Endothelial cell of coronary artery (primary cell): Measurements from ENCODE around the gene FKBP3. TPM values are rescaled to one million over a fixed set of nuclear protein-coding genes. Genes with fewer than 3 reads are reported as not detected.

Source experiments
- total RNA-seq: library from RNA; depleted of rRNA; stranded (reverse); fragments of >200 nt; gene quantifications from 2 replicates; pipeline ENCODE4 v1.2.3, GENCODE V29; 2014

FKBP3 gene
- total RNA-seq: 26.0 and 31.9 TPM in 2 replicates

DNA sequence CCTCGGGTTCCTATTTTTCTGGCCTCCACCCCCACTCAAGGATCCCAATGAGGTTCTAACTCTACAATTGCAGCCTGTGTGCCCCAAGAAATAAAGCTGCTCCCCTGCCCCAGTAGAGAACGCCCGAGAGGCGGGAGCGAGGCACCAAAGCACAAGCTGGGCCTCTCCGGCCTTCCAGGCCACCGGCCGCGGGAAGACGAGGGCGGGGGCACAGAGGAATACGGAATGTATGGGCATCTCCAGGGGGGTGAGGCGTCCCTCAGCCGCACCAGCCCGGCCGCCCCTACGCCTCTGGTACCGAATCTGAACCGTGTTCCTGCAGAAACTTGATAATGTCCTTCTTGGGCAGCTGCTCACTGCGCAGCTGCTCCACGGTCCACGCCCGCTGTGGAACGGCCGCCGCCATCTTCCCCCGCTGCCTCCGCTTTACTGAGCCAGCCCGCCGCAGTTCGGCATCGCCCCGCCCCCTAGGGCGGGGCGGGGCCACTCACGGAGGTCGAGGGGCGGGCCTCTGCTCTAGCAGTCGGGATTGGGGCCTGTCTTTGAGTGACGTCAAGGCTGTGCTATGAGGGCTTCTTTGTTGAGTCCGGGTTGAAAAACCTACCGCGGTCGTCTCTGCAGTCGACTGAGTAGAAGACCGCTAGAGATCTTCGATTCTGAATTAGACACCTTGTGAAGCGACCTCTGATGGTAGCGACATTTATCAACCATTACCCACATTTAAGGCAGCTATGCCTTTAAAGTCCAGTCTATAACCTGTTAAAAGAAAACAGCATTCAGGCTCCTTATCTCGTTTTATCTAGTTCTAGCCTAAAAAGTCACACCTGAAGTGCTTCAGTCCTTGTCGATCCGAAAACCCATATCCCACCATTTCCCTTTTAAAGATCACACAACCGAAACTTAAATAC lies at the start of gene FKBP3:
FKBP3 (minus strand) TSS at position 431 of the 908 bp plus-strand sequence; CDS start at position 406, 25 bp downstream.

DNA sequence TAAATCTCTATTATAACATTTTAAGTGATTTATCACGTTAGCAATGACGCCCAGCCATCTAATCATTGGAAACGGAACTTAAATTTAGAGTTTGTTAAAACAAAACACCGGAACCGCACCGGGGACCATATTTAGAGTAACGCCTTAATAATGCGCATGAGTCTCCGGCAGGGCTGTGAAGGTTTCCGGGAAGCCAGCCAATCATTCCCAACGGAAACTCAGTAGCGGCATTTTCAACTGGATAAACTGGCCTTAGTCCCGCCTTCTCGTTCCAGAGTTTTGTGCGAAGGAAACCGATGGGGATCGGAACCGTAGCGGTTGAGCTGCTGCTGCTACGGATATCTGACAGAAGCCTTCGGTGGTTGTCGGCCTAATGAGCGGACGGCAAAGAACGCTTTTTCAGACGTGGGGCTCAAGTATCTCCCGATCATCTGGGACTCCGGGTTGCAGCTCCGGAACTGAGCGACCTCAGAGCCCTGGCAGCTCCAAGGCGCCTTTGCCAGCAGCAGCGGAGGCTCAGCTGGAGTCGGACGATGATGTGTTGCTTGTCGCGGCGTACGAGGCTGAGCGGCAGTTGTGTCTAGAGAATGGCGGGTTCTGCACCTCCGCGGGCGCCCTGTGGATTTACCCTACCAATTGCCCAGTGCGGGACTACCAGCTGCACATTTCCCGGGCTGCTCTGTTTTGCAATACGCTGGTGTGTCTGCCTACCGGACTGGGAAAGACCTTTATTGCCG lies 1.5 kb upstream of the FKBP3 start, which contains the start of gene FANCM:
FANCM (plus strand) TSS at position 272 of the 737 bp plus-strand sequence; CDS start at position 374, 102 bp downstream.

DNA sequence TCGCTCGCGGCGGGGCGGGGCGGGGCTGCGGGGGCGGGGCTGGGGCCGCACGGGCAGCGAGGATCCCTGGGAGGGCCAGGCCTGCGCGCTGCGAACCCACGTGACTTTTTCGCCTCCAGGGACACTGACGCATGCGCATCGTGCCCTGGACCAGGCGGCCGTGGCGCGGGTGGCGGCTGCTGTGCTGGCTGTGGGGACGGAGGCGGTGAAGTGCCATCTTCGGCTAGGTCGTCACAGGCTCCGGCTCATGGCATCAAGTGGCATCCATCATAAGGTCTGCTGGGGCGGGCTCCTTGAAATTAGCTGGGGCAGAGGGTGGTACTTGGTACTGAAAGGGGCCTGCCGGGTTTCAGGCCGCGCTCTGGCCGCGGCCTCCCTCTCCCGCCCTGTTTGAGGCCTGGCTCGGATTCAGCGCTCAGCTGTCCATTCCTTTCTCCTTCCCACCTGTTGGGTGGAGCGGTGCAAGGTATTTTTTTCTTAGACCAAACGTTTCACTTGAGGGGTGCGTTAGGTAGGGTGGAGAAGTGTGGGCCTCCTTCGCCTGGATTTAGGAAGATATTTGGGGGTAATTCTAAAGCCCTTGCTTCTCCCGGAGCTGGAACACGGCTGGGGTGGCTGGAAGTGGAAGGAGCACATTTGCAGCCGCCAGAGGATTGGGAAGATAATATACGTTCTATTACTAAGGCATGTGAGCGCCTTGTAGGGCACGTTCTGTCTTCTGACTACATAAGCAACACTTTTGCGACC lies 50.1 kb downstream of the FKBP3 start, which contains the start of gene PRPF39:
PRPF39 (plus strand) TSS at position 141 of the 747 bp plus-strand sequence. CDS start 11,124 bp downstream, outside the sequence.

Other genes starting within 250 kb of the FKBP3 start
- 6.4 and 9.2 TPM in 2 replicates for gene KLHL28, start 172.5 kb downstream of the FKBP3 start, total RNA-seq
- gene TOGARAM1, start 172.3 kb downstream of the FKBP3 start, total RNA-seq: 12.1 and 15.7 TPM in 2 replicates
- 19.5 and 30.4 TPM in 2 replicates for gene PRPF39, start 50.4 kb downstream of the FKBP3 start, total RNA-seq
- 8.9 and 11.3 TPM in 2 replicates for gene FANCM, start 1.4 kb upstream of the FKBP3 start, total RNA-seq
- 25.8 and 32.0 TPM in 2 replicates for gene MIS18BP1, start 118.7 kb upstream of the FKBP3 start, total RNA-seq